Muscle of arm (tissue), 14 donors: ENCODE measurements around the gene KBTBD8. TPM values are rescaled to one million over a fixed set of nuclear protein-coding genes. Genes with fewer than 3 reads are reported as not detected.

ENCODE experiments used
- DNase-seq: peaks from one replicate; pipeline ENCODE4 v3.0.0-alpha.2; 2013
- long read RNA-seq, 11 donors: transcript quantifications; one replicate each; lab custom pipeline, GENCODE V29; 2026
- polyA plus RNA-seq, 12 donors: library from polyadenylated mRNA; unstranded; fragments of 120-200 nt; gene quantifications; one replicate each; pipeline ENCODE4 v1.2.1, GENCODE V29; 2013; ENCODE audit not compliant: insufficient read length in 12 of 12

KBTBD8 gene
- 1 to 10 TPM in 11 of 12 donors, not detected in 1; 2.8 to 5.4 (median 3.4) TPM for polyA plus RNA-seq
- long read RNA-seq, donor 1: 0 reads
- long read RNA-seq, donor 2: 0 reads
- long read RNA-seq, donor 3: 0 reads
- long read RNA-seq, donor 4, partial matches to known transcripts: 0 of 1 reads
- long read RNA-seq, donor 4, other reads (novel, unspliced or antisense): 0 of 1 reads
- long read RNA-seq, donor 5: 0 reads
- long read RNA-seq, donor 6, full-length matches to known transcripts: 2 of 2 reads
- long read RNA-seq, donor 6, partial matches to known transcripts: 0 of 2 reads
- long read RNA-seq, donor 6, other reads (novel, unspliced or antisense): 0 of 2 reads
- long read RNA-seq, donor 7: 0 reads
- long read RNA-seq, donor 8: 0 reads
- long read RNA-seq, donor 9: 0 reads
- long read RNA-seq, donor 10: 0 reads
- long read RNA-seq, donor 11, full-length matches to known transcripts: 2 of 8 reads
- long read RNA-seq, donor 11, partial matches to known transcripts: 6 of 8 reads
- long read RNA-seq, donor 11, other reads (novel, unspliced or antisense): 0 of 8 reads

- DNase-seq: peak; percentile 99
These were observed at the start of gene KBTBD8 for GRCh38 chr3:66998113-66998903. Gene KBTBD8, plus strand, starts transcription at chr3:66998307. Its CDS starts 49 bp downstream, at chr3:66998356.

DNA sequence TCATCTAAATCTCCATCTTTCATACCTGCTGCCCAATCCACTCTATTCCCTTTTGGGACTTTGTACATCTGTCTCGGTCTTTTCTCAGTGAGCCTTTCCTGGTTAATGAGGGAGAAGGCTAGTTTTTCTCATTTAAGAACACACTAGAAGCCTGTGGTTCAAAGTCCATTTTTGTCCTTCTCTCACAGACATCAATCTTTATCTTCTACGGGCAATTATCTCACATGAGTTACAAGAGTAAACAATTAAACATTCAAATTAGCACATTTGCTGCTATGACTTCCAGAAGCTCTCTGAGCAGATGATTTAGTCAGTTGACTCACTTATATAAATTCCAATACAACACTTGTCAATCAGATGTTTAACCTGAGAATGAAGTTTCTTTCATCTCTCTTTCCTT is 49.3 kb upstream of the KBTBD8 start:
- DNase-seq: no peak

DNA sequence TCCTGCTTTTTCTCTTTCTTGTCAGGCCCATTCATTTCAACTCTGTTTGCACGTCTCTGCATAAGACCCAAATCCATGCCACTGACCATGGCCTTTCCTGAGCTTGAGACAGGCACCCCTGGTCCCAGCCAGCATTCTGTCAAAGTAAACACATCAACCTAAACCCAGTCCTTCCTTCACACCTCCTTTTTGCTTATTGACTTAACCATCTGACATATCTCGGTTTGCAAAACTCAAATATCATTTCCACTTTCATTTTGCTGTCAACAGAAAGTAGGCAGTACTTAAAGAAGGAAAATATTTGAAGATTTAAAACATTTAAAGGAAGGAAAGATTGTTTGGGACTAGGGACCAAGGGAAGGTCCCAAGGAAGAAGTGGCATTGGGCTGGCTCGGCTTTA is 48.2 kb upstream of the KBTBD8 start:
- no peak for DNase-seq

GRCh38 chr3:66952357-66952756 is 45.8 kb upstream of the KBTBD8 start:
- DNase-seq: no peak

DNA sequence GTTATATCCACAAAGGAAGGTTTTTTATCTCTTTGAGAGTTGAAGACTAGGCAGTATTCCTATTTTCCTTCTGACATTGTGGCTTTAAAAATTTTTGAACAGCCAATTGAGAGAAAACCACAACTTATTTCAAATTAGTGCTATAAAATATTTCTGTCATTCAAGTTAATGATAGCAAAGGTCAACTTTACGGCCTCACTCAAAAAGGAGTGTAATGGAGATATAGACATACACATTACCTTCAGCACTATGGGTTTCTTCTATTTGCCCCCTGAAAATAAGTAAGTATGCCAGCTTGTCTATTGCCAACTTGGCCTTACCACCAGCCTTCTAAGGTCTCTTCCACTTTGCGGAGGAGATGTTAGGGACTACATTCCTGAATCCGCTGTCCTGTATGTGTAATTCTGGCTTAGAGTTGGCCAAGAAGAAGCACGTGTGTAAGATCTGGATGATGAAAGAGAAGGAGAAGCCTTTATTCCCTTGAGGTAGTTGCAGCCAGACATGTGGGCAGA is 44.1 kb upstream of the KBTBD8 start:
- DNase-seq: no peak

- DNase-seq: no peak
These were observed 41.4 kb upstream of the KBTBD8 start for GRCh38 chr3:66956742-66957141.

GRCh38 chr3:66957367-66957766 is 40.7 kb upstream of the KBTBD8 start:
- DNase-seq: no peak

- no peak for DNase-seq
These were observed 40.0 kb upstream of the KBTBD8 start for GRCh38 chr3:66958067-66958466.

GRCh38 chr3:66962664-66963063 is 35.4 kb upstream of the KBTBD8 start:
- DNase-seq: no peak

- DNase-seq: no peak
These were observed 26.9 kb upstream of the KBTBD8 start for GRCh38 chr3:66971245-66971644.

GRCh38 chr3:66971891-66972551 is 26.1 kb upstream of the KBTBD8 start:
- DNase-seq: peak; percentile 92

DNA sequence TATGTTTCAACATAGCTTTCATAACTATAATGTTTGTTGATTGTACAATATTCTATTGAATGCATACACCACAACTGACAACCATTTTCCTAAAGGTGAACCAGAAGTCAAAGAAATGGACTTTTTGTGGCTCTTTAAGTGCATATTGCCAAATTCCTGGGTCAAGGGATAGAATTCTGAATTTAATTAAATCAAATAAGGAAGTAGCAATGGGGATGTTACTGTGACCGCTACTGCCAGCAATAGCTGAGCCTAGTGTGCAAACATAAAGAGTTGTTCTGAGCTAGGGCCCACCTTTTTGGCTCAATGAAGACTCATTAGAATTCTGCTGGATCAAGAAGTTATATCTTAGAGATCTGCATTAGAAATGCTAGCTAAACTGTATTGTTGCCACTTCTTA is 17.3 kb upstream of the KBTBD8 start:
- DNase-seq: no peak

DNA sequence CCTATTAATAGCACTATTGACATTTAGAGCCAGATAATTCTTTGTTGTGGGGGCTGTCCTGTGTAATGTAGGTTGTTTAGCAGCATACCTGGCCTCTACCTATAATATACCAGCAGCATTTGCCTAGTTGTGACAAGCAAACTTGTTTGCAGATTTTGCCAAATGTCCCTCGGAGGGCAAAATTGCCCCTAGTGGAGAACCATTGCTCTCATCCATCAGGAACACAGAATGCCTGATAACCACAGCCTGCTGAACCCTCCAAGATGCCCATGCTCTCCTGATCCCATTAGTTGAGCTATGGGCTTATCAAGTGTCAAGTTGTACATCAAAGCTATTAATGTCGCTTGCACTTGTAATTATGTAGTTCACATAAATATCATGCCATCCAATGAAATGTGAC is 15.0 kb upstream of the KBTBD8 start:
- no peak for DNase-seq

DNA sequence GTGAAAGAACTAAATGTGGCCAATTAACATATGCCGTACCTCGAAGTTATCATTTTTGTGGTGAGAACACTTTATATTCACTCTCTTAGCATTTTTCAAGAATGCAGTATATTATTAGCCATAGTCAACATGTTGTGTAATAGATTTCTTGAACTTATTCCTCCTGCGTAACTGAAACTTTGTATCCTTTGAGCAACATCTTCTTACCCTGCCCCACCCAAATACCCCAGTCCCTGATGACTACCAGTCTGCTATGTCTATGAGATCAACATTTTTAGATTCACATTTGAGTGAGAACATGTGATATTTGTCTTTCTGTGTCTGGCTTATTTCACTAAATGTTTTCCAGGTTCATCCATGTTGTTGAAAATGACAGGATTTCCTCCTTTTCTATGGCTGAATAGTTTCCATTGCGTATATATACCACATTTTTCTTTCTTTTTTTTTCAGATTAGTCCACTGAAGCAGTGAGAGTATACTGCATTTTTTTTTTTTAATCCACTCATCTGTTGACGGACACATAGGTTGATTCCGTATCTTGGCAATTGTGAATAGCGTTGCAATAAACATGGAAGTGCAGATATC is 12.7 kb upstream of the KBTBD8 start:
- no peak for DNase-seq

DNA sequence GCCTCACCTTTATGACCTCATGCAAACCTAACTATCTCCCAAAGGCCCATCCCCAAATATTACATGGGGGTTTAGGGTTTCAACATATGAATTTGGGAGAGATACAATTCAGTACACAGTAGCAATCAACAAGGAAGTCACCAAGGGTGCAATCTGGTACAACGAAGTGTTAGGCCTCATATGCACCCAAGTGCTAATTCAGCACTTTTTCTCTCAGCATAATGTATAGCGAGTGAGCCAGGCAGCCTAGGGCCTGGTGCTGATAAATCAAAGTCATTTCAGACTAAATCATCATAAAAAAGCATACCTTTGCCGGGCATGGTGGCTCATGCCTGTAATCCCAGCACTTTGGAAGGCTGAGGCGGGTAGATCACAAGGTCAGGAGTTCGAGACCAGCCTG is 11.7 kb upstream of the KBTBD8 start:
- DNase-seq: no peak

DNA sequence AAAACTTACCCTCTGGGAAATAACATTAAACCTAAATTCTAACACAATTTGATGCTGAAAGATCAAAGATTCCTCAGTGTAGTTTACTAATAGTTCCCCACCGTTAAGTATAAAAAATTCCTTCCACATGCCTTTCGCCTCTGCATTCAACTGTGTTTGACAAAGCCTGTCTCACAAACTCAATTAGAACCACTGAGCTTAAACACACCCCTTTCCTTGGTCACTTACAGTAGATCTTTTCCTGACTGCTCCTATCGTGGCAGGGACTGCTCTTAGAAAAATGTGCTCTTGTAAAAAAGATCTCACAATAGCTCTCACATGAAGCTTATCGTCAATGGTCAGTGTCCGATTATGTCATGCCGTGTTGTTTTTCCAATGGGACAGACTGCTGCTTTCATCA is 8.9 kb upstream of the KBTBD8 start:
- DNase-seq: no peak

- peak; percentile 17 for DNase-seq
These were observed 8.0 kb upstream of the KBTBD8 start for GRCh38 chr3:66989860-66990696.

GRCh38 chr3:66991459-66991858 is 6.6 kb upstream of the KBTBD8 start:
- no peak for DNase-seq

DNA sequence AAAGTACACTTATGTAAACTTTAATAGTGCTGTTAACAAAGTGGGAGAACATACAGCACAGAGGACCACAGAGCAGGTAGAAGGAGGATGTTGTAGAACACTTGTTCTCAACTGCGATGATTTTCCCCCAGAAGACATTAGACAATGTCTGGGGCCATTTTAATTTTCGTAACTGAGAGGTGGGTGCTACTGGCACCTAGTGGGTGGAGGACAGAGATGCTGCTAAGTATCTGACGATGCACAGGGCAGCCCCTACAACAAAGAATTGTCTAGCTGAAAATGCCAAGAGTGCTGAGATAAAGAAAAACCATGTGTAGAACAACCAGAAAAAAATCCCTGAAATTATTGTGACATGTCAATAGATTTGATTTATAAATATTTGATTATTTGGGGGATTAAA is 5.0 kb upstream of the KBTBD8 start:
- no peak for DNase-seq

- no peak for DNase-seq
These were observed 3.5 kb upstream of the KBTBD8 start for GRCh38 chr3:66994588-66994987.

DNA sequence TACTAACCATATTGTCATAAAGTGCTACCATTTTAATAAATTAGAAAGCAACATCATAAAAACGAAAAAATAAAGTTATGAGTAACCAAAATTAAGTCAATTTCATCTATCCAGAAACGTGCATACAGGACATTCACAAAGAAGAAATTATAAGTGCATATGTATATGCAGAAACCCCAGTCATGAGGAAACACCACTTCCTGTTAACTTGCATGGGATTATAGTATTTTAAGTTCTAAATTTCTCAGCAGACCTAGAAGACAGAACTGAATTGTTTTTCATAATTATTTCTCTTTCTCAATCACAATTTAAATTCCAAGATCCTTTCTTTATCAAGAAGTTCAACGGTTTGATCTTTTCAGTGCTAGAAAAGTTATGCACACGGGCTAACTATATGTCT is 1.4 kb upstream of the KBTBD8 start:
- no peak for DNase-seq
